ENCODE results near the gene SETBP1.

Gene SETBP1

DNA sequence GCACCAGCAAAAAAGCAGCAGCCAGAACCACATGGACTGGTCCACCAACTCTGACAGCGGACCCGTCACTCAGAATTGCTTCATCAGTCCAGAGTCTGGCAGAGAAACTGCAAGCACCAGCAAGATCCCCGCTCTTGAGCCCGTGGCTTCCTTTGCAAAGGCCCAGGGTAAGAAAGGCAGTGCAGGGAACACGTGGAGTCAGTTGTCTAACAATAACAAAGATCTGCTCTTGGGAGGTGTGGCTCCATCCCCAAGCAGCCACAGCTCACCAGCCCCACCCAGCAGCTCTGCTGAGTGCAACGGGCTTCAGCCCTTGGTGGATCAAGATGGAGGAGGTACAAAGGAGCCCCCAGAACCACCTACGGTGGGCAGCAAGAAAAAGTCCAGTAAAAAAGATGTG, 269.3 kb downstream of the SETBP1 start:
- no peak for DNase-seq

GRCh38 chr18:44950685-44951195, 270.1 kb downstream of the SETBP1 start:
- no peak for DNase-seq

DNA sequence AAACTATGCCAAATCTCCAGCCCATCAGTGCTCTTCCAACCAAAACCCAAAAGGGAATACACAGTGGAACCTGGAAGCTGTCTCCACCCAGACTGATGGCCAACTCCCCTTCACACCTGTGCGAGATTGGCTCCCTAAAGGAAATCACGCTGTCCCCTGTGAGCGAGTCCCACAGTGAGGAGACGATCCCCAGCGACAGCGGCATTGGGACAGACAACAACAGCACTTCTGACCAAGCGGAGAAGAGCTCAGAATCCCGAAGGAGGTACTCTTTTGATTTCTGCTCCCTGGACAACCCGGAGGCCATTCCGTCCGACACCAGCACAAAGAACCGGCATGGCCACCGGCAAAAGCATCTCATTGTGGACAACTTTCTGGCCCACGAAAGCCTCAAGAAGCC, 271.1 kb downstream of the SETBP1 start:
- DNase-seq = no peak

DNA sequence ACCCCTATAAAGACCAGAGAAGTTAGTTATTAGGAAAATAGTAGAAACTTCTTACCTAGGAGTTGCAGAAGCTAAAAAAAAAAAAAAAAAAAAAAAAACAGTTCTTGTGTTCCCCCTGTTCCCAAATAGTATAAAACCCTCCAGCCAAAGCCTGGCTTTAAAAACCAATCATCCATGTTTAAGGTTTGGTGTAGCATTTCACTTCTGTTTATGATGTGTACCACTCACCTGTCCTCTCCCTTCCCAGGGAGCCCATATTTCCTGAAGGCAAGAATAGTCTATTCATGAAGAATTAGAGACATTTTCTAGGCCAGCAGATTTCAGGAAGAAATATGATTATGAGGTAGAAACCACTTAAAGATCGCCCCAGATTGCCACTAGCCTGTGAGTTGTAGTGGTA, 273.6 kb downstream of the SETBP1 start:
- DNase-seq = no peak

- DNase-seq = no peak
Observed at GRCh38 chr18:44955825-44956224, 275.1 kb downstream of the SETBP1 start.

GRCh38 chr18:44957025-44957424, 276.3 kb downstream of the SETBP1 start:
- DNase-seq = no peak

- DNase-seq = no peak
Observed at GRCh38 chr18:44957461-44957860, 276.8 kb downstream of the SETBP1 start.

DNA sequence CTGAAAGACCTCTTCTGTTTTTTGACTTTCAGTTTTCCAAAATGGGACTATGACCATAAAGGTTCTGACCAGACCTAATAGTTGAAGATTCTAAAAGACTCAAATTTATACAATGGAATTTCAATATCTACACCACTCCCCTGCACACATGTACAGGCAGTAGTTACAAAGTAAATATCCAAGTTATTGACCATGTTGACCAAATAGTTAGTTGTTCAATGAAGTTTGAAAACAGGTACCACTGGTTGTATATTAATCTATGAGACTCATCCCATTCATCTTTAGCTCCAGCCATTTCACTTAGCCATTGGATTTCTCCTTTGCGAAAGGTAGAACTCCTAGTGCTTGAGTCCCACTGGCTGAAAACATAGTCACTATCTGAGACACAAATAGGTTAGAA, 277.4 kb downstream of the SETBP1 start:
- DNase-seq = no peak

DNA sequence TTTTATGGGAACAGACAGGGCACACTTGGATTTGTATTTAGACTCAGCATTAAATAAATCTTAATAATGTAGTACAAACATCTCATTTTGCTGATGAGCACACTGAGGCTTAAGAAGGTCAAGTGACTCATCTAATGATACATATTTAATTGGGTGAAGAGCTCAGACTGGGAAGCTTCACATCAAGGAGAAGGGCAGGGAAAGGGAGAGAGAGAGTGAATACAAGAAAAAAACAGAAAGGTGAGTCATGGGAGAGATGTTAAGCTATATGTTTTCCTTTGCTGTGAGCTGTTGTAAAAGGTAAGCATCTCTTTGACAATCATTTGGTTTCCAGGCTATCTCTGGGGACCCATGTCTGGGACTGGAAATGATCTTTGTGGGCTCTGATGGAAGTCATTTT, 277.8 kb downstream of the SETBP1 start:
- DNase-seq = no peak

- no peak for DNase-seq
Observed at GRCh38 chr18:44959013-44959412, 278.3 kb downstream of the SETBP1 start.

GRCh38 chr18:44960580-44960979, 279.9 kb downstream of the SETBP1 start:
- DNase-seq = no peak

GRCh38 chr18:44961288-44961995, 280.8 kb downstream of the SETBP1 start:
- DNase-seq = no peak

- DNase-seq = no peak
Observed at GRCh38 chr18:44967599-44967998, 286.9 kb downstream of the SETBP1 start.

GRCh38 chr18:44968336-44968735, 287.6 kb downstream of the SETBP1 start:
- no peak for DNase-seq

GRCh38 chr18:44969214-44969795, 288.6 kb downstream of the SETBP1 start:
- no peak for DNase-seq

DNA sequence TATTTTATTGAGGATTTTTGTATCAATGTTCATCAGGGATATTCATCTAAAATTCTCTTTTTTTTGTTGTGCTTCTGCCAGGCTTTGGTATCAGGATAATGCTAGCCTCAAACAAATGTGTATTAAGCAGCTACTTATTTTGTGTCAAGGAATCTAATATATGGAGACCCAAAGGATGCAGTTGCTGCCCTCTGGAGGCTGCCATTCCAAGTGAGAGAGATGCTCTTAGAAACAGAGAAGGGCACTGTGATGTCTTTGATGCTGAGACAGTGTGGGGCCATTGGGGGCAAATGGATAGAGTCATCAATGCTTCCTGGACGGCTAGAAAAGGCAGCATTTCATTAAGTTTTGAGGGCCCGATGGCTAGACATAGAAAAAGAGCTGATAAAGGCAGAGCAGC, 292.6 kb downstream of the SETBP1 start:
- DNase-seq = no peak

GRCh38 chr18:44974174-44974573, 293.5 kb downstream of the SETBP1 start:
- DNase-seq = no peak

GRCh38 chr18:44977856-44978255, 297.2 kb downstream of the SETBP1 start:
- no peak for DNase-seq

DNA sequence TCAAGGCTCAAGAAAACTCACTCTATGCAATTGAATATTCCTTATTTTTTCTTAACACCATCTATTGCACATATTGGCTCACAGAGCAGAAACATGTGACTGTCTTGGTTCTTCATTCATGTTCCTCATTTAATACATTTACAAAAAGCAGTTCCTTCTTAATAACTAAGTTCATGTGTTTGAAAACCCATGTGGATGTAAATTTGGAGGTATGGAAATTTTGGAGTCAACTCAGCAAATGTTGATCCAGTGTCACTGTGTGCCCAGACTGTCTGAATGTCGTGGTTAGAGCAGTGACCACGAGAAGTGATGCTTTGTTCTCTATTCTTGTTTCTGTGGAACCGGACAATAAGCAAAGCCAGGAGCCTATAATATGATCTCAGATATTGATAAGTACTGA, 299.1 kb downstream of the SETBP1 start:
- no peak for DNase-seq

- no peak for DNase-seq
Observed at GRCh38 chr18:44981121-44981520, 300.4 kb downstream of the SETBP1 start.

- DNase-seq = no peak
Observed at GRCh38 chr18:44986933-44987332, 306.2 kb downstream of the SETBP1 start.

- no peak for DNase-seq
Observed at GRCh38 chr18:44987371-44987770, 306.7 kb downstream of the SETBP1 start.

DNA sequence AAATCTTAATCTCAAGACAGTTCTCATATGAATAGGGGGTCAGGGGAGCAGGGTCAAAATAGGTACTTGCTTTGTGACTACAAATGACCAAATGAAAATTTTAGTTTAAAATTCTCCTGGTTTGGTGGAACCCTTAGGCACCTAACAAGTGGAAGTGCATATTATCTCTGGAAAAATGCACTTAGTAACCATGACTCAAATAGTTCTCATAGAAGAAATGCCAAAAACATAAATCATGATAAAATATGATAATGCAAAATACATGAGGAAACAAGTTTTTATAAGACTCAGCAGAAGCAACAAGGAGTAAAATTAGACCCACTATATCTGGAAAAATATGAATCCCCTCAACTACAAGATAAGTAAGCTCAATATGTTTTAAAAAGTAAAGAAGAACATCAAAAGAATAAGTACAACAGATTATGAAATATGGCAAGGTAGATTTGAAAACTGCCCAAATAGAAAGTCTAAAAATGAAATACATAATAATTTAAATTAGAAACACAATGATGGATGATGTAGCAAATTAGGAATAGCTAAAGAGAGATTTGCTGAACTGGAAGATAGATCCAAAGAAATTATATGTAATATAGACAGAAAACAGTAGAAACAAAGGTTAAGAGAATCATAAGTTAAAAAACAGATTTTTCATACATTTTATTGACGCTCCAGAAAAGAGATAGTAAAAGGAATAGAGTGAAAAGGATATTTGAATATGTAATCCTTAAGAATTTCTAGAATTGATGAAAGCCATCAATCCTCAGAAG, 308.3 kb downstream of the SETBP1 start:
- no peak for DNase-seq

DNA sequence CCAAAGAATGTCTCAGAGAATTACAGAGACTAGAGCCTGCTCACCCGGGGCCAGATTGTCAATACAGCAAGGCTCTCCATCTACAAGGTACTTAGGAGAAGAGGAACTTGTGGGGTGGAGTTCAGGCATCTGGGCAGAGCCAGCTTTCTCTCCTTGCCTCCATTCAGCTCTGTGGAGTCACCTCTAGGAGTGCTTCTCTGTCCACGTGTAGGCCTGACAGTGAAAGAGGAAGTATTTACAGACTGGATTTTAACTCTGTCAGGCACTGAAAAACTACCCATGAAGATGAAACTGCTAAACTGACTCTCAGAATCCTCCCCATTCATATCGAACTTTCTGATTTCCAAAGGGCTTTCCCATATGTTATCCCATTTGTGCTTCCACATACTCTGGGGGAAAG, 315.6 kb downstream of the SETBP1 start:
- no peak for DNase-seq

Data from effector CD4-positive, alpha-beta T cell (primary cell).